Neural crest cell (in vitro differentiated cells): ENCODE results near the gene CIDEC. TPM values are rescaled to one million over a fixed set of nuclear protein-coding genes. Genes with fewer than 3 reads are reported as not detected.
"Not testable (repeated sequence)": the region's sequence is repeated elsewhere in the genome, so short reads cannot be mapped to it uniquely, and the experiment has no call there.

Source experiments
- DNase-seq: peaks from one replicate; pipeline ENCODE4 v3.0.0; 2021; ENCODE audit warnings: low read depth, mixed read lengths, low spot score
- H3K27ac Mint-ChIP-seq: one replicate; pipeline ENCODE4 v1.8.0; 2021; ENCODE audit warnings: mild to moderate bottlenecking, mixed read lengths; ENCODE audit not compliant: unreplicated experiment
- H3K27me3 Mint-ChIP-seq: 2 replicates; pipeline ENCODE4 v1.8.0; 2021; ENCODE audit warnings: low read depth, mild to moderate bottlenecking, mixed read lengths
- H3K36me3 Mint-ChIP-seq: 2 replicates; pipeline ENCODE4 v1.8.0; 2021; ENCODE audit warnings: low read depth, mild to moderate bottlenecking, mixed read lengths
- H3K4me1 Mint-ChIP-seq: 2 replicates; pipeline ENCODE4 v1.8.0; 2021; ENCODE audit warnings: mixed read lengths
- H3K4me3 Mint-ChIP-seq: one replicate; pipeline ENCODE4 v1.8.0; 2021; ENCODE audit warnings: mild to moderate bottlenecking, mixed read lengths
- H3K9me3 Mint-ChIP-seq: 2 replicates; pipeline ENCODE4 v1.8.0; 2021; ENCODE audit warnings: mixed read lengths
- total RNA-seq: library from RNA; stranded (reverse); gene quantifications from 2 replicates; pipeline ENCODE4 v1.2.1, GENCODE V29; 2021
- TF ChIP-seq, protein P1 (sequence below): fragments of 200-600 bp; sonication (generic); conservative IDR thresholded peaks from 2 replicates; pipeline ENCODE4 v1.5.0; 2021; ENCODE audit warnings: antibody characterized with exemption, mild to moderate bottlenecking

CIDEC gene
- total RNA-seq, 1 donor from 2014 or later = not detected

DNA sequence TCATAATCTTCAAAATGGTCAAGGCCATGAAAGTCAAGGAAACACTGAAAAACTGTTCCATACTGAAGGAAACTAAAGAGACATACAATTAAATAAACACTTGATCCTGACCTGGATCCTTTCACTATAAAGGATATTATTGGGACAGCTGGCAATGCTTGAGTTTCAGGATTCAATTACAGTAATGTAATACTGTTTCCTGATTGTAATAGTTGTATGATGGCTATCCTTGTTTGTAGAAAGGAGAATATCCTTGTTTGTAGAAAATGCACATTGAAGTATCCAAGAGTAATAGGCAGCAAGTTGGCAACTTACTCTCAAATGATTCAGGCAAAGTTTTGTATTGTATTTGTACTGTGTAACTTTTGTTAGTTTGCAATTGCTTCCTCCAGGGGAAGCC, 4.6 kb downstream of the CIDEC start:
- peaks cover 6% of the 10 kb centered on the region for H3K27me3 Mint-ChIP-seq
- DNase-seq = no peak
- H3K4me3 Mint-ChIP-seq = no peak overlapping the region
- no peak overlapping the region for H3K27ac Mint-ChIP-seq
- H3K36me3 Mint-ChIP-seq = no peaks in the 10 kb centered on the region
- no peaks in the 10 kb centered on the region for H3K9me3 Mint-ChIP-seq
- peaks cover 6% of the 10 kb centered on the region for H3K4me1 Mint-ChIP-seq
- TF ChIP-seq, protein P1, sequence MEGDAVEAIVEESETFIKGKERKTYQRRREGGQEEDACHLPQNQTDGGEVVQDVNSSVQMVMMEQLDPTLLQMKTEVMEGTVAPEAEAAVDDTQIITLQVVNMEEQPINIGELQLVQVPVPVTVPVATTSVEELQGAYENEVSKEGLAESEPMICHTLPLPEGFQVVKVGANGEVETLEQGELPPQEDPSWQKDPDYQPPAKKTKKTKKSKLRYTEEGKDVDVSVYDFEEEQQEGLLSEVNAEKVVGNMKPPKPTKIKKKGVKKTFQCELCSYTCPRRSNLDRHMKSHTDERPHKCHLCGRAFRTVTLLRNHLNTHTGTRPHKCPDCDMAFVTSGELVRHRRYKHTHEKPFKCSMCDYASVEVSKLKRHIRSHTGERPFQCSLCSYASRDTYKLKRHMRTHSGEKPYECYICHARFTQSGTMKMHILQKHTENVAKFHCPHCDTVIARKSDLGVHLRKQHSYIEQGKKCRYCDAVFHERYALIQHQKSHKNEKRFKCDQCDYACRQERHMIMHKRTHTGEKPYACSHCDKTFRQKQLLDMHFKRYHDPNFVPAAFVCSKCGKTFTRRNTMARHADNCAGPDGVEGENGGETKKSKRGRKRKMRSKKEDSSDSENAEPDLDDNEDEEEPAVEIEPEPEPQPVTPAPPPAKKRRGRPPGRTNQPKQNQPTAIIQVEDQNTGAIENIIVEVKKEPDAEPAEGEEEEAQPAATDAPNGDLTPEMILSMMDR = no peak

DNA sequence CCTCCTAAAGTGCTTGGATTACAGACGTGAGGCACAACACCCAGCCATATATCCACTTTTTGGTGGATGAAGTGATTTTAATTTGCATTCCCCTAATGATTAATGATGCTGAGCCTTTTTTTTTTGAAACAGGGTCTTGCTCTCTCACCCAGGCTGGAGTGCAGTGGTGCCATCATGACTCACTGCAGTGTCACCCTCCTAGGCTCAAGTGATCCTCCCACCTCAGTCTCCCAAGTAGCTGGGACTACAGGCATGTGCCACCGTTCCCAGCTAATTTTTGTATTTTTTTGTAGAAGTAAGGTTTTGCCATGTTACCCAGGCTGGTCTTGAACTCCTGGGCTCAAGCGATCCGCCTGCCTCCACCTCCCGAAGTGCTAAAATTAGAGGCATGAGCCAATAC, 8.0 kb downstream of the CIDEC start:
- DNase-seq, H3K9me3 Mint-ChIP-seq, H3K36me3 Mint-ChIP-seq, H3K27me3 Mint-ChIP-seq, H3K4me3 Mint-ChIP-seq, H3K4me1 Mint-ChIP-seq, H3K27ac Mint-ChIP-seq: not testable (repeated sequence)

DNA sequence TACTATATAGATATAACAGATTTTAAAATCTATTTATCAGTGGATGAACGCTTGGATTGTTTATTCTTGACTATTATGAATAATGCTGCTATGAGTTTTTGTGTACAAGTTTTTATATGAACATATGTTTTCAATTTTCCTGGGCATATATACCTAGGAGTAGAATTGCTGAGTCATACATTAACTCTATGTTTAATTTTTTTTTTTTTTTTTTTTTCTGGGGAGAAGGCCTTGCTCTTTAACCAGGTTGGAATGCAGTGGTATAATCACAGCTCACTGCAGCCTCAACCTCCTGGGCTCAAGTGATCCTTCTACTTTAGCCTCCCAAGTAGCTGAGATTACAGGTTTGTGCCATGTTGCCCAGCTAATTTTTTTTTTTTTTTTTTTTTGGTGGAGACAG, 9.1 kb downstream of the CIDEC start:
- no peaks in the 10 kb centered on the region for H3K27me3 Mint-ChIP-seq
- no peaks in the 10 kb centered on the region for H3K36me3 Mint-ChIP-seq
- no peak overlapping the region for H3K4me3 Mint-ChIP-seq
- no peak for DNase-seq
- TF ChIP-seq, protein P1 = no peak
- no peaks in the 10 kb centered on the region for H3K9me3 Mint-ChIP-seq
- H3K4me1 Mint-ChIP-seq = peaks cover 6% of the 10 kb centered on the region
- no peak overlapping the region for H3K27ac Mint-ChIP-seq

DNA sequence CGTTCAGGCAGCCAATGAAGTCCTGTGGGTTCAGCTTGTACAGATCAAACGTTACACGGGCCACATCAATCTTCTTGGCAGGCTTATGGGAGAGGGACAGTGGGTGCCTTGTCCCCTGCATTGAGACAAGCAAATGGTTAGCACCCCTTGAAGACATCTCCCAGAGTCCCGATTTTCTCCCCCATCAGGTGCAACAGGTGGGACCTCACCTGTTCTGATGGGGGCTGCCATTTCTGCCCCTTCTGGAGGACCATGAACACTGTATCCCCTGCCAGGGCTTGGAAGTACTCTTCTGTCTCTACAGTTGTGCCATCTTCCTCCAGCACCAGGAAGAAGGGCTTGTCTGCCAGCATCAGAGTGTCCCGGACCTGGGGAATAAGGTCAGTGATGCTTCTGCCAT, 10.1 kb downstream of the CIDEC start:
- Mint-ChIP-seq H3K36me3 (no peaks in the 10 kb centered on the region), H3K4me3 (no peak overlapping the region), H3K27me3 (no peaks in the 10 kb centered on the region), H3K9me3 (no peaks in the 10 kb centered on the region), H3K27ac (no peak overlapping the region), H3K4me1 (no peaks in the 10 kb centered on the region)
- no peak for DNase-seq
- TF ChIP-seq, protein P1 = no peak

DNA sequence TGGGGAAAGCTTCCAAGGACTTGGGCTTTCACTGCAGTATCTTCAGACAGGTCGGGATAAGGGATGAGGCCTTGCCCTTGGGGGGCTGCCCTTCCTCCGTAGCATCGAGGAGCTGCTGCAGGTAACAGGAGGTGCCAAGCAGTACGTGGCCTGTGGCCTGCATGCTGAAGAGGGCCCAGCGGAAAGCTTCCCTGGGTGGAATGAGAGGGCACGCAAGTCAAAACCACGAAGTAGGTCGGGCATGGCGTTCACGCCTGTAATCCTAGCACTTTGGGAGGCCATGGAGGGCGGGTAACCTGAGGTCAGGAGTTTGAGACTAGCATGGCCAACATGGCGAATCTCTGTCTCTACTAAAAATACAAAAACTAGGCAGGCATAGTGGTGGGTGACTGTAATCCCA, 12.9 kb downstream of the CIDEC start:
- Mint-ChIP-seq H3K4me3 (no peak overlapping the region), H3K27me3 (no peaks in the 10 kb centered on the region), H3K27ac (no peak overlapping the region), H3K4me1 (peaks cover 3% of the 10 kb centered on the region), H3K36me3 (no peaks in the 10 kb centered on the region), H3K9me3 (no peaks in the 10 kb centered on the region)
- TF ChIP-seq, protein P1 = no peak
- no peak for DNase-seq

DNA sequence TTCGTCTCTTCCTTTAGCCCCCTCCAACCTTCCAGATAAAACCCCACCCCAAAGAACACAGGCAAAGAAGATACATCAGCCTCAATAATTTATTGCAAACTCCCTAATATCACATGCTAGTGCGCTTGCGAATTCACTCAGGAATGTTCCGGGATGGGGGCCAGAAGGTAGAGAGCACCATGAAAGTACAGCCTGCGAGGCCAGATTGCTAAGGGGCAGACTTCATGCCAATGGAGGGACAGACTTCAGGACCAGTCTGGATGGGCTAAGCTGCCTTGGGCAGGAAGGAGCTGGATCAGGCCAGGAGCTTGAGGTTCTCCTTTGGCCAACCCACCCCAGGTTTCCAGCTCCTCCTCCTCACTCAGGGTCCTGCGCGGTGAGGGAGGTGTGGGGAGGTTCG, 13.4 kb downstream of the CIDEC start:
- H3K4me3 Mint-ChIP-seq = no peak overlapping the region
- peaks cover 7% of the 10 kb centered on the region for H3K4me1 Mint-ChIP-seq
- H3K36me3 Mint-ChIP-seq = no peaks in the 10 kb centered on the region
- H3K27ac Mint-ChIP-seq = no peak overlapping the region
- H3K9me3 Mint-ChIP-seq = no peaks in the 10 kb centered on the region
- TF ChIP-seq, protein P1 = no peak
- H3K27me3 Mint-ChIP-seq = no peaks in the 10 kb centered on the region
- no peak for DNase-seq

DNA sequence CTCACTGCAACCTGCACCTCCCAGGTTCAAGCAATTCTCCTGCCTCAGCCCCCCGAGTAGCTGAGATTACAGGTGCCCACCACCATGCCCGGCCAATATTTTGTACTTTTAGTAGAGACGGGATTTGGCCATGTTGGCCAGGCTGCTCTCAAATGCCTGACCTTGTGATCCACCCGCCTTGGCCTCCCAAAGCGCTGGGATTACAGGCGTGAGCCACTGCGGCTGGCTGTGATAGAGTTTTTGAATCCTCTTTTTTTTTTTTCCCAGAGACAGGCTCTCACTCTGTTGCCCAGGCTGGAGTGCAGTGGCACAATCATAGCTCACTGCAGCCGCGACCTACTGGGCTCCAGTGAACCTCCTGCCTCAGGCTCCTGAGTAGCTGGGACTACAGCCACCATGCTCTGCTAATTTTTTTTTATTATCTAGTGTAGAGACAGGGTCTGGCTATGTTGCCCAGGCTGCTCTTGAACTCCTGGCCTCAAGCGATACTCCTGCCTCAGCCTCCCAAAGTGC, 14.9 kb downstream of the CIDEC start:
- not testable (repeated sequence) for DNase-seq, H3K9me3 Mint-ChIP-seq, H3K27ac Mint-ChIP-seq, H3K36me3 Mint-ChIP-seq, H3K27me3 Mint-ChIP-seq, H3K4me1 Mint-ChIP-seq, H3K4me3 Mint-ChIP-seq
